Kidney (tissue), 22 donors: ENCODE data around the gene CTTN. TPM values are rescaled to one million over a fixed set of nuclear protein-coding genes. Genes with fewer than 3 reads are reported as not detected.

Source experiments
- DNase-seq, 5 donors: peaks; one replicate each; pipeline ENCODE4 v3.0.0-alpha.2; 2013 to 2020
- FAIRE-seq: peaks from 2 replicates; lab custom pipeline; 2012; peaks lifted over from hg19 to GRCh38; lab: Jason Lieb, UNC
- H3K27ac ChIP-seq, 2 donors: one replicate each; pipeline ENCODE4 v1.7.0; 2013; ENCODE audit warnings: low read depth in 2 of 2, low read length in 2 of 2, inconsistent platforms in 1 of 2
- H3K27me3 ChIP-seq: one replicate; pipeline ENCODE4 v1.7.1; 2013; ENCODE audit warnings: low read length, inconsistent platforms; ENCODE audit not compliant: control insufficient read depth, insufficient read depth
- H3K36me3 ChIP-seq, 3 donors: one replicate each; pipeline versions ENCODE4 v1.7.0 to v1.7.1; 2013; ENCODE audit warnings: low read length in 3 of 3, control low read depth in 1 of 3, inconsistent platforms in 1 of 3; ENCODE audit not compliant: insufficient read depth in 3 of 3, control insufficient read depth in 2 of 3
- H3K4me1 ChIP-seq, 3 donors: one replicate each; pipeline versions ENCODE4 v1.7.0 to v1.7.1; 2013; ENCODE audit warnings: low read length in 3 of 3, inconsistent platforms in 1 of 3, low read depth in 1 of 3; ENCODE audit not compliant: control insufficient read depth in 2 of 3, insufficient read depth in 2 of 3
- H3K4me3 ChIP-seq, 3 donors: one replicate each; pipeline versions ENCODE4 v1.7.0 to v1.8.1; 2013; ENCODE audit warnings: low read length in 3 of 3, control low read depth in 1 of 3, inconsistent platforms in 1 of 3
- H3K9ac ChIP-seq, 3 donors: one replicate each; pipeline versions ENCODE4 v1.7.0 to v1.7.1; 2013; ENCODE audit warnings: low read length in 3 of 3, control low read depth in 1 of 3, inconsistent platforms in 1 of 3
- H3K9me3 ChIP-seq, 3 donors: one replicate each; pipeline versions ENCODE4 v1.7.0 to v1.7.1; 2013; ENCODE audit warnings: low read length in 3 of 3, control low read depth in 1 of 3, inconsistent platforms in 1 of 3; ENCODE audit not compliant: control insufficient read depth in 2 of 3, insufficient read depth in 1 of 3
- intact Hi-C: fragments of 100-400 bp; cut with DNase I; formaldehyde crosslinking; loops from one replicate; pipeline ENCODE4 v1.11.1; 2022
- long read RNA-seq, 10 donors: library from polyadenylated mRNA in 1 of 10; unstranded in 1 of 10; transcript quantifications; one replicate each; pipeline ENCODE4 v2.0.0 and lab custom pipeline, GENCODE V29; 2021 to 2026
- polyA plus RNA-seq: library from polyadenylated mRNA; stranded (reverse); fragments of 350-450 nt; fragmentation: Illumina TruSeq; extraction: RNeasy Lipid Tissue Mini Kit (QIAGEN cat#74804); gene quantifications from one replicate; pipeline ENCODE4 v1.2.3, GENCODE V29; 2014; ENCODE audit warnings: low read depth, low replicate concordance; ENCODE audit not compliant: insufficient read depth
- total RNA-seq: library from RNA; stranded (reverse); fragmentation: NEBNext Ultra II Directional; extraction: Animal tissue kit (Norgen Biotek cat#: 25700); gene quantifications from one replicate; pipeline ENCODE4 v1.2.1, GENCODE V29; 2021
- TF ChIP-seq, protein P1 (sequence below): IDR thresholded peaks from 3 replicates; pipeline ENCODE4 v1.5.1; 2012; ENCODE audit warnings: mild to moderate bottlenecking, moderate library complexity, borderline replicate concordance; ENCODE audit not compliant: insufficient read depth; ENCODE audit errors: extremely low read depth
- donor health status: control.
- donor health status: control.
- donor health status: control.
- donor health status: control.
- donor health status: control.
- donor health status: DM: yes; HTN: yes; CAD: no.
- donor health status: Normal renal cell carcinoma (clear cell type).

Gene CTTN
- total RNA-seq, result 316 TPM
- polyA plus RNA-seq, result 84.9 TPM
- long read RNA-seq, donor 1, partial matches to known transcripts, result 103 of 106 reads
- long read RNA-seq, donor 1, other reads (novel, unspliced or antisense), result 0 of 106 reads
- long read RNA-seq, donor 2, partial matches to known transcripts, result 8 of 13 reads
- long read RNA-seq, donor 2, other reads (novel, unspliced or antisense), result 0 of 13 reads
- long read RNA-seq, donor 3, transcript CTTN-206 (4 exons, 1,087 nt), result major isoform, 6 of 21 reads
- long read RNA-seq, donor 3, partial matches to known transcripts, result 11 of 21 reads
- long read RNA-seq, donor 3, other reads (novel, unspliced or antisense), result 0 of 21 reads
- long read RNA-seq, donor 4, partial matches to known transcripts, result 0 of 6 reads
- long read RNA-seq, donor 4, other reads (novel, unspliced or antisense), result 0 of 6 reads
- long read RNA-seq, donor 5, result 0 reads
- long read RNA-seq, donor 6, partial matches to known transcripts, result 11 of 14 reads
- long read RNA-seq, donor 6, other reads (novel, unspliced or antisense), result 0 of 14 reads
- long read RNA-seq, donor 7, transcript CTTN-202 (17 exons, 3,272 nt), result minor isoform, 7 of 157 reads
- long read RNA-seq, donor 7, transcript CTTN-201 (18 exons, 3,272 nt), result major isoform, 70 of 157 reads
- long read RNA-seq, donor 7, partial matches to known transcripts, result 27 of 157 reads
- long read RNA-seq, donor 7, other reads (novel, unspliced or antisense), result 52 of 157 reads
- long read RNA-seq, donor 8, partial matches to known transcripts, result 16 of 21 reads
- long read RNA-seq, donor 8, other reads (novel, unspliced or antisense), result 0 of 21 reads
- long read RNA-seq, donor 9, partial matches to known transcripts, result 0 of 2 reads
- long read RNA-seq, donor 9, other reads (novel, unspliced or antisense), result 0 of 2 reads
- long read RNA-seq, donor 10, partial matches to known transcripts, result 15 of 24 reads
- long read RNA-seq, donor 10, other reads (novel, unspliced or antisense), result 0 of 24 reads

GRCh38 chr11:70397983-70398833 lies at the start of gene CTTN:
TSS of gene CTTN (plus strand) at chr11:70398529. CDS start at chr11:70407298, 8,769 bp downstream.
- peak within 1 kb of the TSS; percentile 73 to 85 for H3K27ac ChIP-seq
- TF ChIP-seq, protein P1, sequence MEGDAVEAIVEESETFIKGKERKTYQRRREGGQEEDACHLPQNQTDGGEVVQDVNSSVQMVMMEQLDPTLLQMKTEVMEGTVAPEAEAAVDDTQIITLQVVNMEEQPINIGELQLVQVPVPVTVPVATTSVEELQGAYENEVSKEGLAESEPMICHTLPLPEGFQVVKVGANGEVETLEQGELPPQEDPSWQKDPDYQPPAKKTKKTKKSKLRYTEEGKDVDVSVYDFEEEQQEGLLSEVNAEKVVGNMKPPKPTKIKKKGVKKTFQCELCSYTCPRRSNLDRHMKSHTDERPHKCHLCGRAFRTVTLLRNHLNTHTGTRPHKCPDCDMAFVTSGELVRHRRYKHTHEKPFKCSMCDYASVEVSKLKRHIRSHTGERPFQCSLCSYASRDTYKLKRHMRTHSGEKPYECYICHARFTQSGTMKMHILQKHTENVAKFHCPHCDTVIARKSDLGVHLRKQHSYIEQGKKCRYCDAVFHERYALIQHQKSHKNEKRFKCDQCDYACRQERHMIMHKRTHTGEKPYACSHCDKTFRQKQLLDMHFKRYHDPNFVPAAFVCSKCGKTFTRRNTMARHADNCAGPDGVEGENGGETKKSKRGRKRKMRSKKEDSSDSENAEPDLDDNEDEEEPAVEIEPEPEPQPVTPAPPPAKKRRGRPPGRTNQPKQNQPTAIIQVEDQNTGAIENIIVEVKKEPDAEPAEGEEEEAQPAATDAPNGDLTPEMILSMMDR, result no peak
- FAIRE-seq (no peak), DNase-seq (peak; percentile 86 to 94 (median 93))
- peaks cover 0 to 2% (median 0%) of the 10 kb centered on the region in 3 donors for H3K36me3 ChIP-seq
- H3K4me3 ChIP-seq, result peak within 1 kb of the TSS; percentile 79 to 85 (median 82)
- H3K9me3 ChIP-seq, result no peaks in the 10 kb centered on the region
- no peaks in the 10 kb centered on the region for H3K27me3 ChIP-seq
- H3K9ac ChIP-seq, result peak within 1 kb of the TSS; percentile 73 to 86 (median 80)
- H3K4me1 ChIP-seq, result peaks cover 4 to 19% (median 9%) of the 10 kb centered on the region in 3 donors
- intact Hi-C loops, result no loop called here

DNA sequence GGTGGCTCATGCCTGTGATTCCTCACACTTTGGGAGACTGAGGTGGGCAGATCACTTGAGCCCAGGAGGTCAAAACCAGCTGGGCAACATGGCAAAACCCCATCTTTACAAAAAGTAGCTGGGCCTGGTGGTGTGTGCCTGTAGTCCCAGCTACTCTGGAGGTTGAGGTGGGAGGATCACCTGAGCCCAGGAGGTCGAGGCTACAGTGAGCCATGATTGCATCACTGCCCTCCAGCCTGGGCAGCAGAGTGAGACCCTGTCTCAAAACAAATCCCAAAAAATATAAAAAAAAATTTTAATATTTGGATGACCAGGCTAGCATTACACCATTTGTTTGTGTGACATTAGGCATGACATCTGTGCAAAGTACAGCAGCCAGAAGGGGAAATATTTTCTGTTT lies 49.7 kb upstream of the CTTN start:
- TF ChIP-seq, protein P1, result no peak
- no peak for DNase-seq
- H3K9me3 ChIP-seq, result no peaks in the 10 kb centered on the region
- intact Hi-C loops, result no loop called here
- H3K4me3 ChIP-seq, result no peak overlapping the region
- no peak for FAIRE-seq
- peaks cover 3 to 31% (median 18%) of the 10 kb centered on the region in 3 donors for H3K36me3 ChIP-seq
- no peak overlapping the region for H3K9ac ChIP-seq
- no peak overlapping the region for H3K27ac ChIP-seq
- H3K4me1 ChIP-seq, result peaks cover 0 to 4% (median 4%) of the 10 kb centered on the region in 3 donors
- no peaks in the 10 kb centered on the region for H3K27me3 ChIP-seq

GRCh38 chr11:70351646-70352045 lies 46.7 kb upstream of the CTTN start:
- intact Hi-C loops, result no loop called here
- H3K27ac ChIP-seq, result no peak overlapping the region
- DNase-seq (no peak), FAIRE-seq (no peak)
- peaks cover 5 to 37% (median 24%) of the 10 kb centered on the region in 3 donors for H3K36me3 ChIP-seq
- no peak overlapping the region for H3K9ac ChIP-seq
- no peaks in the 10 kb centered on the region for H3K4me1 ChIP-seq
- no peak overlapping the region for H3K4me3 ChIP-seq
- TF ChIP-seq, protein P1, result no peak
- H3K27me3 ChIP-seq, result no peaks in the 10 kb centered on the region
- no peaks in the 10 kb centered on the region for H3K9me3 ChIP-seq
